Raji (cell line): Measurements from ENCODE around the gene TMEM132D.

Experiments used
- POLR2A ChIP-seq: IDR thresholded peaks from 2 replicates; pipeline ENCODE4 v1.6.1; 2011; ENCODE audit warnings: low read depth, low read length, control low read depth; ENCODE audit not compliant: insufficient read depth

Gene TMEM132D

DNA sequence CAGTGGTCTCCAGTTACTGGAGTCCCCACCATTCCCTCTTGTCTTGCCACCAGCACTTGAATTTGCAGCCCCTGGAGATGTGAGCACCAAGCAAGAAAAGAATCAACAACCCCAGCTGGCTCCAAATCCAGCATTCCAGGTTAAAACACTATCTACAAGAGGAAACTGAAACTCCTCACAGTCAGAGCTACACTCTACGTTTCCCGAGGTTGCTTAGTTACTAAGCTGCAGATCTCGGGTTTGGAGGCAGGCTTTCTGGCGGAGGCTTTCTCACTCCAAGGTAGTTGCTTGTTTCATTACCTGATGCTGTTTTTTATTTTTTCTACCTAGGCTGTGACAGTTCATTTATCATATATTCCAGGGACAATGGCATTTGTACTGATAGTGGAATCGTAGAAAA lies 802.4 kb downstream of the TMEM132D start:
- TF ChIP-seq POLR2A = no peak

DNA sequence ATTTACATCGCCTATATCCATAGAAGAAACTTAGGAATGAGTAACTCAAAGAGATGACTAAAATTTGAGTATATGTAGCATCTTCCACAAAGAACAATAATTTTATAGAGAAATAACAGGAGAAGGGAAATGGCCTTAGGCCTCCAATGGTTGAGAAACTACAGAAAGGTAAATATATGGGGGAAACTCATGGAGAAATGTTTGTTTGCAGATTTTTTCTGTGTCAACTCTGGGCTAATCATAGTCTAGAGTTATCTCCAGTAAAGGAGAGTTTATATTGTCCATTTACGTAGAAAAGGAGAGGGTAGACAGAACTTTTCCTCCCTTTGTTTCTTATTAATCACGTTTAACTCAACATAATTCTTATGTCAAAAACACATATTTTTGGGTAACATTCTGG lies 806.4 kb downstream of the TMEM132D start:
- TF ChIP-seq POLR2A = no peak

GRCh38 chr12:129096968-129097367 lies 806.9 kb downstream of the TMEM132D start:
- TF ChIP-seq POLR2A = no peak

- TF ChIP-seq POLR2A = no peak
These were observed 807.6 kb downstream of the TMEM132D start for GRCh38 chr12:129096184-129096583.

DNA sequence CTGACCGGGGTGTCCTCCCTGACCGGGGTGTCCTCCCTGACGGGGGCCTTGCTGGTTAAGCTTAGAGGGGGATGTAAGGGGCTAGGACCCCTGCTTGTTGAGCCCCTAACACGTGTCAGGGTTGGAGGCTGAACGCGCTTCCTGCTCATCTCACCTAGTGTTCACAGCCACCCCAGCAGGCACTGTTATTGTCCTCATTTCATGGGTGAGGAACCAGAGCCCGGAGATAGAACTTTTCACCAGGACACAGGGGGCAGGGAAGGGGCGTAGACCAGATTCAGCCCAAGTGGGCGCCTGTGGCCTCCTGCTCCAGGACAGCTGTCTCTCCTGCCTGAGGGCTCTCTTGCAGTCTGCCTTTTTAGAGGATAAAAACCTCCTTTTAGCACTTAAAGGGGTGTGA lies 814.2 kb downstream of the TMEM132D start:
- no peak for TF ChIP-seq POLR2A

DNA sequence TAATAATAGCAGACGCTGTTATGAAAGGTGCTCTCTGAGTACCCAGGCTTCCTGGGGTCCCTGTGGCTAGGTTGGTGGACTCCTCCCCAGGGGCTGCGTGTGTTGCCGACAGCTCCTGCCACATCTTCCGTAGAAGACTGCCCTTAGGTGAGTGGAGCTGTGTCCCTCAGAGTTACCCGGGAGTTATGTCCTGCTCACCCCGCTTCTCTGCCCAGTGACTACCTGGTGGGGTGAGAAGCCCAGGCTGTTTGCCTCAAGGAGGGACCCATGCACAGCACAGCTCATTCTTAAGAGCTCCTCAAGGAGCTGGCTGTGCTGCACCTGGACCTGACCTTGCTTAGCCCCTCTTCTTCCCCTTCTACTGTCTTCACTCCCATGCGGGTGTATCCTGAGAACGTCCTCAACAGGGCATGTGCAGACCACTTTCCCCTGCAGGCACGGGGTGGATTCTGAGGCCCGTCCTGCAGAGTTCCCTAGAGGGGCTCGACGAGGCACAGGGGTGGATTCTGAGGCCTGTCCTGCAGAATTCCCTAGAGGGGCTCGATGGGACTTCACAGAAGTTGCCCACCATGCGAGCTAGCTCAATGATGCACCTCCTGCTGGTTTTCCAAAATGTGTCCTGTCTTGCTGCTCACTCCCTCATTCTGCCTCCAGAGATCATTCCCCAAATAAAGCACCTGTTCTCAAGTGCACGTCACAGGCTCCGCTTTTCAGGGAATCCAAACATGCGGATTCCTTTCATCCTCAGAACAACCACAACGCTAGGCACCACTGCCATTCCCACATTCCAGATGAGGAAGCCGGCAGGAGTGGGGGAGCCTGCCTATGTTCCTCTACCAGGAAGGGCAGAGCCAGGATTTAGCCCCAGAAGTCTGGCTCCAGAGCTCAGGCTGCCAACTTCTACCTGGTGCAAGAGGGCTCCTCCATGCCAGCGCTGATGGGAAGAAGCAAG lies 818.7 kb downstream of the TMEM132D start:
- TF ChIP-seq POLR2A = no peak

GRCh38 chr12:129083121-129083840 lies 820.5 kb downstream of the TMEM132D start:
- TF ChIP-seq POLR2A = no peak

GRCh38 chr12:129082441-129082840 lies 821.4 kb downstream of the TMEM132D start:
- TF ChIP-seq POLR2A = no peak

DNA sequence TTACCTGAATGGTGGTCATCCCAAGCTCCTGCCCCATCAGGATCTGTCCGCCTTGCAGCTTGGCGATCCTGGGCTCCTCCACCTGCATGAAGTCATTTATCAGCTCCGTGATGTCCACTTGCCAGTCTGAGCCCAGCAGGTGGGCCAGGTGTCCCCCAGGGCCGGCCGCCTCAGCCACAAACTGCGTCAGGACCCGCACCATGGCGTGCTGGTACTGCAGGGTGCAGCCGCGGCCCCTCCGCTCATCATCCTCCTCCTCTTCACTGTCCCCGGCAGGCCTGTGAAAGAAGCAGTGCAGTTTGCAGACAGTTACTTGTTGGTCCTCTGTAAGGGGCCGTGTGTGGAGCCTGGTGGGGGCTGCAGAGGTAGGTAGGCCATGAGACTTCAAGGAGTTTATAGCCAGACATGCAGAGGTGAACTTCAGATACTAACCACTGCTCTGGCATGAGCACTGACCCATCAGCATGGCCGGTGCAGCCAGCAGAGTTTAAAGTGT lies 822.0 kb downstream of the TMEM132D start:
- TF ChIP-seq POLR2A = no peak

- no peak for TF ChIP-seq POLR2A
These were observed 823.0 kb downstream of the TMEM132D start for GRCh38 chr12:129080821-129081220.

GRCh38 chr12:129080391-129080790 lies 823.4 kb downstream of the TMEM132D start:
- TF ChIP-seq POLR2A = no peak

GRCh38 chr12:129079719-129080118 lies 824.1 kb downstream of the TMEM132D start:
- TF ChIP-seq POLR2A = no peak

DNA sequence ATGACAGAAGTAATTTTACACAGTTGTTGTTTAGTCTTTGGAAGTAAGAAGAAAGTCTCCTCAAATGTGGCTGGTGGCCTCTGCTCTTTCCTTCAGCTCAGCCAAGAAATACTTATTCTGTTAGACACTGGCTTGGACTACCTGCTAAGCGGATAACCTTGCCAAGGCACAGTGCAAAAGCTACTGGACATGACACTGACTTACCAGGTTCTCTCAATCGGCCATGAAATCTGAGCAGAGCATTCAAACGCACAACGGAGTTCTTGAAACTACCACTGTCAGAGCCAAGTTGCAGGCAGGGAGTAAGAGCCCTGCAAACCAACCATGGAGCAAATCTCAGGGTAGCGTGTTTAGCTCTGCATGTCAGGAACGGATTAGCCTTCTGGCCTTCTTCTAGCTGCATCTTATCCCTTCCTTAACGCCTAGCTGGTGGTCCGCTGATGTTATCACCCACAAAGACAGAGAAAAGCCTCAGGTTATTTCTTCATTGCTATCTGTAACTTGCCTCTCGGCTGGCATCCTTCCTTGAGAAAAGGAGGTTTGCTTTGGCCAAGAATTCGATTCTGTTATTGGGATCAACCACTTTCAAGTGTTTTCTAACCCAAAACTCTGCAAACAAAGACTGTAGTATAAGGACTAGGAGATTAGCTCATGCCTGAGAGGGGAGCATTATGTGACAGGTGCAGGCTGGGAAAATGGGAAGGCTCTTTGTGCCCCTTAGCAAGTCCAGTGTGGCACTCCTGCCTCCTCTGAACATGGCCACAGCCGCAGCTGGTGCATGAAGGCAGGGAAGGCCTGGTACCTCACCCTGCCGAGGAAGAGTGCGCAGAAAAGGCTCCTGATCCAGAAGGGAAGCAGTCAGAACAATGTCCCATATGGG lies 827.1 kb downstream of the TMEM132D start:
- TF ChIP-seq POLR2A = no peak

DNA sequence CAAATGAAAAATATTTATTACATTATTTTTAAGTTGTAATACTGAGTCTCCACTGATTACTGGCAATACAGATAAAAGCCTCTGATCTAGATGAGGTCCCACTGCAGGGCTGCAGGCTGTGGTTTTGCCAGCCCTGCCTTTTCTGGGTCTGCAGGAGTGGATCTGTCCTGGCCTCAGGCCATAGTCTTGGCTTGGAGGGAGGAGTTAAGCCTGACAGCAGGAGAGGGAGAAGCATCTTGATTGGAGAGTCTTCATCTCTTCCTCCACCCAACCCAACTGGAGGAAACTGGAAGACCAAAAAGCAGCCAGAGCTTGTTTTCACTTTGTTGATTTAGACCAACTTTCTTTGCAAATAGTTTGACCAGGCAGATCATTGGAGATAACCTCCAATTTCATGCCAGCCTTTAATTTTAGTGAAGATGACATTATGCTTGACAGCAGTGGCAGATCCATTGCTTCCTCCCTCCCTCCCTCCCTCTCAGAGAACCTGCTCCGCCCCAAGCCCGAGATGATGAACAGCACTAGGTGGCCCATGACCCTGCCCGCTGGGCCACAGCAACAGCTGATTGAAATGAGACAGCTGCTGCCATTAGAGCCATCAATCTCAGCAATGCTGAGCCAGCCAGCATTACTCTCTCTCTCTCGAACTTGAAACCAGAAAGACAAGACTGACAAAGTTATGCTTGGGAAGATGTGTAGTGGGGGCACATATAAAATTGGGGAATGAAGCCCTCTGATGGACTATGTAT lies 828.2 kb downstream of the TMEM132D start:
- no peak for TF ChIP-seq POLR2A
